Adrenal gland (tissue), 12 donors: ENCODE results near the gene CRISPLD2. TPM values are rescaled to one million over a fixed set of nuclear protein-coding genes. Genes with fewer than 3 reads are reported as not detected.

Source experiments
- DNase-seq, 7 donors: peaks; one replicate each; pipeline ENCODE4 v3.0.0-alpha.2; 2019 to 2020
- H3K27ac ChIP-seq, 5 donors: fragments of 200-600 bp; sonication (generic) in 4 of 5; 1 replicate in 3 of 5; 2 replicates in 2 of 5; pipeline versions ENCODE4 v1.5.1 to v1.8.0; 2016 to 2020; ENCODE audit warnings: mild to moderate bottlenecking in 1 of 5
- H3K27me3 ChIP-seq: fragments of 200-600 bp; 2 replicates; pipeline ENCODE4 v1.8.0; 2021
- H3K36me3 ChIP-seq, 2 donors: fragments of 200-600 bp; replicated peaks in 1 of 2; 1 replicate in 1 of 2; 2 replicates in 1 of 2; pipeline versions ENCODE4 v1.5.1 to v1.8.0; 2018 to 2022
- H3K4me1 ChIP-seq, 2 donors: fragments of 200-600 bp; replicated peaks in 1 of 2; 1 replicate in 1 of 2; 2 replicates in 1 of 2; pipeline versions ENCODE4 v1.5.1 to v1.8.0; 2018 to 2021
- H3K4me3 ChIP-seq, 4 donors: fragments of 200-600 bp; sonication (generic) in 3 of 4; one replicate each; pipeline ENCODE4 v1.5.1; 2016 to 2018
- H3K9me3 ChIP-seq, 3 donors: fragments of 200-600 bp; sonication (generic) in 1 of 3; replicated peaks in 1 of 3; 1 replicate in 2 of 3; 2 replicates in 1 of 3; pipeline versions ENCODE4 v1.5.1 to v1.8.0; 2016 to 2021
- CTCF ChIP-seq, 6 experiments: fragments of 450-650 bp in 4 of 6; fragments of 200-600 bp in 2 of 6; sonication (generic) in 1 of 6; IDR thresholded peaks; 1 replicate in 5 of 6; 2 replicates in 1 of 6; pipeline versions ENCODE4 v1.5.1 to v1.8.0; 2016 to 2021; ENCODE audit warnings: antibody characterized with exemption in 6 of 6, mild to moderate bottlenecking in 2 of 6, moderate library complexity in 1 of 6
- POLR2A ChIP-seq, 2 donors: fragments of 450-650 bp; IDR thresholded peaks; one replicate each; pipeline ENCODE4 v1.6.1; 2017; ENCODE audit warnings: antibody characterized with exemption in 2 of 2, mild to moderate bottlenecking in 2 of 2, moderate library complexity in 1 of 2
- WGBS, 4 donors: extraction: QIAGEN DNeasy Blood & Tissue Kit in 2 of 4; methylation state at CpG; one replicate each; pipeline versions ENCODE4 v1.1.5 to v1.1.7; 2013 to 2017; 5-methylcytosine and 5-hydroxymethylcytosine counted together
- intact Hi-C, 2 donors: fragments of 100-400 bp; cut with DNase I; formaldehyde crosslinking; loops; one replicate each; pipeline versions ENCODE4 v1.14.1 to v1.15.0; 2022 to 2023
- polyA plus RNA-seq, 3 donors: library from polyadenylated mRNA; stranded (reverse); fragments of 200-250 nt in 2 of 3; fragments of 350-450 nt in 1 of 3; fragmentation: Illumina TruSeq in 1 of 3; extraction: RNeasy Lipid Tissue Mini Kit (QIAGEN cat#74804) in 1 of 3; gene quantifications; one replicate each; pipeline ENCODE4 v1.2.3, GENCODE V29; 2013 to 2014
- total RNA-seq, 9 donors: library from RNA; depleted of rRNA in 4 of 9; stranded (reverse); fragments of >200 nt in 4 of 9; fragments of 120-200 nt in 1 of 9; fragmentation: NEBNext Ultra II Directional in 1 of 9; extraction: Animal tissue kit (Norgen Biotek cat#: 25700) in 1 of 9; gene quantifications; one replicate each; pipeline versions ENCODE4 v1.1.0 to v1.2.4, GENCODE V29; 2013 to 2023
- donor health status: healthy with polysubstance abuse.
- donor health status: Bipolar disorder and iron deficiency.
- donor health status: DM: yes; HTN: yes; CAD: no.
- donor health status: DM: no; HTN: no; CAD: no.
- donor health status: DM: no; HTN: no; CAD: no.
- donor health status: DM: yes; HTN: yes; CAD: no.

Gene CRISPLD2
- total and polyA plus RNA-seq, 12 donors: 2.1 to 362 (median 57.5) TPM

GRCh38 chr16:84874553-84874952, 54.8 kb downstream of the CRISPLD2 start:
- no peaks in the 10 kb centered on the region for H3K27me3 ChIP-seq
- peak overlapping the region in 2 of 5 donors; percentile 27 to 35 for H3K27ac ChIP-seq
- intact Hi-C loops: no loop called here
- TF ChIP-seq POLR2A (IDR thresholded peaks at IDR 0.05) (no peak), CTCF (IDR thresholded peaks at IDR 0.05) (no peak)
- no peaks in the 10 kb centered on the region for H3K9me3 ChIP-seq
- no peak for DNase-seq
- H3K36me3 ChIP-seq: peaks cover 0 to 14% of the 10 kb centered on the region in 2 donors
- H3K4me1 ChIP-seq: peaks cover 7 to 9% of the 10 kb centered on the region in 2 donors
- H3K4me3 ChIP-seq: no peak overlapping the region
- WGBS, 4 donors: 36 to 45% (median 41%) methylated on average over 5 of the region's 5 CpGs

DNA sequence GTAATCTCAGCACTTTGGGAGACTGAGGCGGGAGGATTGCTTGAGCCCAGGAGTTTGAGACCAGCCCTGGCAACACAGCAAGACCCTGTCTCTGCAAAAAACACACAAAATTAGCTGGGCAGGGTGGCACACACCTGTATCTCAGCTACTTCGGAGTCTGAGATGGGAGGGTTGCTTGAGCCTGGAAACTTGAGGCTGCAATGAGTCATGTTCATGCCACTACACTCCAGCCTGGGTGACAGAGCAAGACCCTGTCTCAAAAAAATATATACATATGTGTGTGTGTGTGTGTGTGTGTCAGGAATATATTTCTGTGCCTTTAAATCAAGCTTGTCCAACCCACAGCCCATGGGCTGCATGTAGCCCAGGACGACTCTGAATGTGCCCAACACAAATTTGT, 55.2 kb downstream of the CRISPLD2 start:
- DNase-seq: no peak
- 71 to 82% (median 81%) methylated on average over 3 of the region's 3 CpGs for WGBS, 4 donors
- peak overlapping the region in 1 of 5 donors; percentile 27 for H3K27ac ChIP-seq
- intact Hi-C loops: no loop called here
- peaks cover 0 to 14% of the 10 kb centered on the region in 2 donors for H3K36me3 ChIP-seq
- H3K9me3 ChIP-seq: no peaks in the 10 kb centered on the region
- no peak overlapping the region for H3K4me3 ChIP-seq
- peaks cover 7 to 9% of the 10 kb centered on the region in 2 donors for H3K4me1 ChIP-seq
- no peak for TF ChIP-seq CTCF (IDR thresholded peaks at IDR 0.05)
- no peaks in the 10 kb centered on the region for H3K27me3 ChIP-seq

GRCh38 chr16:84875846-84876245, 56.1 kb downstream of the CRISPLD2 start:
- no peak overlapping the region for H3K4me3 ChIP-seq
- no peak for DNase-seq
- intact Hi-C loops: no loop called here
- H3K9me3 ChIP-seq: no peaks in the 10 kb centered on the region
- peaks cover 7 to 9% of the 10 kb centered on the region in 2 donors for H3K4me1 ChIP-seq
- TF ChIP-seq CTCF (IDR thresholded peaks at IDR 0.05) (no peak), POLR2A (IDR thresholded peaks at IDR 0.05) (no peak)
- 91 to 94% (median 92%) methylated on average over 6 of the region's 6 CpGs for WGBS, 4 donors
- H3K27me3 ChIP-seq: no peaks in the 10 kb centered on the region
- peaks cover 0 to 14% of the 10 kb centered on the region in 2 donors for H3K36me3 ChIP-seq
- no peak overlapping the region for H3K27ac ChIP-seq

- intact Hi-C loops: no loop called here
- TF ChIP-seq CTCF (IDR thresholded peaks at IDR 0.05): no peak
- TF ChIP-seq POLR2A (IDR thresholded peaks at IDR 0.05): no peak
- Histone ChIP-seq H3K27ac (no peak overlapping the region), H3K4me3 (no peak overlapping the region), H3K36me3 (peaks cover 0 to 10% of the 10 kb centered on the region in 2 donors), H3K4me1 (peaks cover 7 to 9% of the 10 kb centered on the region in 2 donors), H3K27me3 (no peaks in the 10 kb centered on the region), H3K9me3 (no peaks in the 10 kb centered on the region)
- no peak for DNase-seq
- WGBS, 4 donors: 88 to 89% (median 89%) methylated on average over 11 to 13 of the region's 13 CpGs
Measured at GRCh38 chr16:84876873-84877606, 57.3 kb downstream of the CRISPLD2 start.
